ENCODE data around the gene TSTD2.
"Not testable (repeated sequence)": the region's sequence is repeated elsewhere in the genome, so short reads cannot be mapped to it uniquely, and the experiment has no call there.

TSTD2 gene

DNA sequence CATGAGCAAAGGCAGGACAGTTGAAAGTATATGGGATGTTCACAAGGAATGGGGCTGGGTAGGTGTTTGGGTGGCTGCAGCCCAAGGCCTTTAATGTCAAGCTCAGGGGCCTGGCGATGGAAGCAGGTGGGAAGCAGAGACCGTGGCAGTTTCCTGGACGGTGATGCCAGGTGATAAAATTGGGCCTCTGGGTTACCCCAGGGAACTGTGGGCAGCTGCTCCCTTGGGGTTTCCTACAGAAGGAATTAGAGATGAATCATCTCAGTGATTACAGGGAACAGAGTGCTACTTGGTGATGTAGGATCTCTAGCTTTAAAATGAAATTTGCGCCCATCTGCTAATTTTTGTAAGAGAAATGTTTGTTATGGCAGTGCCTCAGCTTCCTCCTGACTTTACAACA is 39.2 kb downstream of the TSTD2 start:
- no peak for DNase-seq (ENCODE audit: insufficient read length, low spot score)
- no peak for FAIRE-seq

GRCh38 chr9:97592126-97592525 is 41.0 kb downstream of the TSTD2 start:
- no peak for DNase-seq (ENCODE audit: insufficient read length, low spot score)
- FAIRE-seq = no peak

GRCh38 chr9:97591535-97591934 is 41.6 kb downstream of the TSTD2 start:
- DNase-seq (ENCODE audit: insufficient read length, low spot score) (no peak), FAIRE-seq (no peak)

GRCh38 chr9:97586909-97587308 is 46.3 kb downstream of the TSTD2 start:
- DNase-seq (ENCODE audit: insufficient read length, low spot score); FAIRE-seq: not testable (repeated sequence)

GRCh38 chr9:97584778-97585177 is 48.4 kb downstream of the TSTD2 start:
- FAIRE-seq; DNase-seq (ENCODE audit: insufficient read length, low spot score): not testable (repeated sequence)

- FAIRE-seq; DNase-seq (ENCODE audit: insufficient read length, low spot score): not testable (repeated sequence)
Measured at GRCh38 chr9:97581590-97581989, 51.6 kb downstream of the TSTD2 start.

DNA sequence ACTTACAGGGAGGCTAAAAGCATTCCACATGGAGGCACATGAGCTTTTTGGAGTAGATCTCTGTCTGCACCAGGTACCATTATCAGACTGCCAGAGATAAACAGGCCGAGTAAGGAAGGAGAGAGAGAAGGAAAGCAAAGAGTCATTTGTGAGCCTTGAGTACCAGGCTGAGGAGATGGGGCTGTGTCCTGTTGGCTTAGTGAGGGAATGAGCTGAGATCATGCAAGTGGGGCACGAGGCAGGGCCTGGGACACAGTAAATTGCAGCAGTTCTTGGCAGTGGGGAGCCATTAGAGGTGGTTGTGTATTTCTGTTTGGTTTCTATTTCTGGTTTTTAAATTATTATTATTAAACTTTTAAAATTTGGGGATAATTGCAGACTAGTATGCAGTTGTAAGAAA is 53.3 kb downstream of the TSTD2 start:
- FAIRE-seq (no peak), DNase-seq (ENCODE audit: insufficient read length, low spot score) (no peak)

DNA sequence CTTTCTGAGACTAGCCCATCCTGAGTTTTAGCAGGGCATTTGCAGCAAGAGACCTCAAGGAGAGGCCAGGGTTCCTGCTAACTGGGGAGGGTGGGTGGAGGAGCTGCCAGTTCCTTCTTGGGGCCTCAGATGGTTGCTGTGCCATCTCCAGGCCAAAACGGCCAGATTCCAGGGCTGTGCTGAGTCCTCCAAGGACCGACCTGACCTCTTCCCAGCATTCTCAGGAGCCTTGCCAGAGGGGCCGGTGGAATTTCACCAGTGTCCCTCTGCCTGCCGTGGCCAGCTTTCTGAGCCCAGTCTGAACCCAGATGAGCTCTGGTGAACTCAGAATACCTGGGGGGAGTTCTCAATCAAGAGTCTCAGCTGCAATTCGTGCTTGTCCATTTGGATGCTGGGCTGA is 54.3 kb downstream of the TSTD2 start:
- DNase-seq (ENCODE audit: insufficient read length, low spot score) (no peak), FAIRE-seq (no peak)

GRCh38 chr9:97577051-97577450 is 56.1 kb downstream of the TSTD2 start:
- FAIRE-seq (no peak), DNase-seq (ENCODE audit: insufficient read length, low spot score) (no peak)

DNA sequence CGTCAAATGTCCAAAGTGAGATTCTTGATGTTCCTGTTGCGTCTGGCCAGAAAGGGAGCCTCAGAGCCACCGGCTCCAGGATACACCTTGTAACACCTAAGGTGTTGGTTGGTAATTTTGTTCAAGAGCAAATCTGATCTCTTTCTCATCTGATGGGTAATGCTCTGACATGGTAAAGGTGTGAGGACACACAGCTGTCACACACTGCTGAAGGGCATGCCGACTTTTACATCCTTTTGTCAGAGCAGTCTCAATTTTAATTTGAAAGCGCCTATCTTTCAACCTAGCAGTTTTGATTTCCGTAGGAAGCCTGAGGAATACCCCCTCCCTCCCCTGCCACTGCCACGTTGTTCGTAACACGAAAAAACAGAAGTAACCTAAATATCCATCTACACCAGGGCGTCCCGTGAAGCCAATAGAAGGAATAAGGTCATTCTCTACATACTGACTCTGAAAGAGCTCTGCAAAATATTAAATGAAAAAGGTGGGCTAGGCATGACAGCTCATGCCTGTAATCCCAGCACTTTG is 57.4 kb downstream of the TSTD2 start:
- DNase-seq (ENCODE audit: insufficient read length, low spot score) (no peak), FAIRE-seq (peak; percentile 75)

- DNase-seq (ENCODE audit: insufficient read length, low spot score) = not testable (repeated sequence)
- FAIRE-seq = peak; percentile 35
Measured at GRCh38 chr9:97574921-97575672, 58.1 kb downstream of the TSTD2 start.

- FAIRE-seq; DNase-seq (ENCODE audit: insufficient read length, low spot score): not testable (repeated sequence)
Measured at GRCh38 chr9:97574101-97574571, 59.0 kb downstream of the TSTD2 start.

DNA sequence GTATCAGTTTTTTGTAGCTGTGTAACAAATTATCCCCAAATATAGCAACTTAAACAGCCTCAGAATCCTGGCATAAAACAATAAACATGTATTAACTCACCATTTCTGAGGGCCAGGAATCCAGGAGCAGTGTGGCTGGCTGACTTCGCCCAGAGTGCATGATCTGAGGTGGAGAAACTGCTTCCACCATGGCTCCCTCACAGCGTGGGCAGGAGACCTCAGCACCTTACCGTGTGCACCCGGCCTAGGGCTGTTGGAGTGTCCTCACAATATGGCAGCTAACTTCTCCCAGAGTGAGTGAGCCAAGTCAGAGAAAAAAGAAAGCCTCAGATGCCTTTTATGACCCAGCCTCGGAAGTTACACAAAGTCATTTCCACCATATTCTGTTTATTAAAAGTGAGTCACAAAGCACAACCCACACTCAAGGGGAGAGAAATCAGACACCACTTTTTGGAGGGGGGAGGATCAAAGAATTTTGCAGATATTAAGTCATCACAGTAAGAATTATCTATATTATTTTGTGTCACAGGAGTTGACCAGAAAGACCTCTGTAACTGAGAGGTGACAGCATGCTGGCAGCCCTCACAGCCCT is 59.6 kb downstream of the TSTD2 start:
- FAIRE-seq (no peak), DNase-seq (ENCODE audit: insufficient read length, low spot score) (no peak)

DNA sequence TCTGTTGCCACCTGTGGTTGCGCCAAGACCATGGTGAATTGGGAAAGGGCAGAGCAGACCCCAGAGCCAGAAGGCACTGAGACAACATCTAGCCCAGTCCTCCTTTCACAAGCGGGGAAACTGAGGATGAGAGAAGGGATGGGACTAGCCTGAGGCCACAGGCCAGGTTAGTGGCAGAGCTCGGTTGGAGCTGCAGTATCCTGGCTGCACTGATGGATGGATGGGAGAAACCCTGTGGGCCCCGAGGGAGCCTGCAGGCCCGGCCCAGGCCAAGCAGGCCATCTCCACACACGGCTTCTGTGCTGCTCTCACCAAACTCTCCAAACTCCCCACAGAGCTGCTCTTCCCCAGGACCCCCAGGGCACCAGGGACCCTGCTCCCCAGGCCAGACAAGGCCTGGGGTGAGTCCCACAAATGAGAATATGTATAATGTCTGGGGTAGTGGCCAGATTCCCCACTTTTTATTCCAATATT is 60.2 kb downstream of the TSTD2 start:
- no peak for FAIRE-seq
- DNase-seq (ENCODE audit: insufficient read length, low spot score) = no peak

DNA sequence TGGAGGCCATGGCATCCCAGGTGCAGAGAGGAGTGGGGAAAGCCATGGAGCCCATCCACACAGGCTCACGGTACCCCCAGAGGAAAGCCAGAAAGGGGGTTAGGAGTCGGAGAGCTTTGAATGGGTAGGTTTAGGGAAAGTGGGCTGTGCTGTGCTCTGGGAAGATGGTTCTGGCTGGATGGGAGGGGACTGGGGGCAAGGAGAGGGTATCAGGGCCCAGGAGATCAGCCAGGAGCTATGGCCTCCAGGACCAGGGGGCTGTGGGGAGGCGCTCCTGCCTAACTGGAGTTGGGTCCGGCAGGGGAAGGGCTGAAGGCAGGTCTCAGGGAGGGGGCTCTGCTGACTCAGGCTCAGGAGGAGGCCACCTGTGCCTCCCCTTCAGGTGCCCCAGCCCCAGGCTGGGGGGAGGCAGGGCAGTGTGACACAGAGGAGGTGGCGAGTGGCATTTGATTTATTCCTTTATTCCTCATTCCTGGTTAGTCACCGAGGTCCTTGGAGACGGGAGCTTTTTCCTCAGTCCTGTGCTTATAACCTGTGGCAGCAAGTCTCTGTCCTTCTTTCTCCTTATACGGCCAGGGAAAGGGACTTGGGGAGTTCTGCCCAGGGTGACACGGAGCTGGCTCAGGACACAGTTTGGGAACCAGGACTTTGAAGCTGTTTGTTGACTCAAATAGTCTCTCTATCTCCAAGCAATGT is 60.8 kb downstream of the TSTD2 start:
- no peak for FAIRE-seq

GRCh38 chr9:97571664-97572063 is 61.5 kb downstream of the TSTD2 start:
- FAIRE-seq (no peak), DNase-seq (ENCODE audit: insufficient read length, low spot score) (no peak)

More for the DNA sequence above, 60.8 kb downstream of the TSTD2 start:
- no peak for DNase-seq (ENCODE audit: insufficient read length, low spot score)

DNA sequence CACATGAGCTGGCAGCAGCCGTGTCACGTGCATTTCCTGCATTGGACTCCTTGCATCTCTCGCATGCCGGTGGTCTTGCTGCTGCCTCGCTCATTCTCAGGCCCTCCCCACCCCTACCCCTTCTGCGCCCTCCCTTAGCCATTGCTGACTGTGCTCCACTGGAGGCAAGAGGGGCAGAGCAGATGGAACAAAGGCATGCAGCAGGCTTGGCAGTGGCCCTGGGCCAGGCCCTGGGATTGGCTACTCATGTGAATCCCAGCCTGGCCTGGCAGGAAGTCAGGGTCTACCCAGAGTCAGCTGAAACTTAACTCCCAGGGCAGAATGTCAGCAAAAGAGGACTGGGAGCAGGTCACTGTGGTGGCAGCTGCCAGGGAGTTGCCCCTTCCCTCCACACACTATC is 62.3 kb downstream of the TSTD2 start:
- DNase-seq (ENCODE audit: insufficient read length, low spot score) (no peak), FAIRE-seq (no peak)

- FAIRE-seq = no peak
- DNase-seq (ENCODE audit: insufficient read length, low spot score) = no peak
Measured at GRCh38 chr9:97568461-97569275, 64.5 kb downstream of the TSTD2 start.

- FAIRE-seq (no peak), DNase-seq (ENCODE audit: insufficient read length, low spot score) (no peak)
Measured at GRCh38 chr9:97567894-97568202, 65.3 kb downstream of the TSTD2 start.

GRCh38 chr9:97567182-97567893 is 65.8 kb downstream of the TSTD2 start:
- FAIRE-seq (no peak), DNase-seq (ENCODE audit: insufficient read length, low spot score) (no peak)

All from GM19239 (cell line).